CD8-positive, alpha-beta memory T cell (primary cell): Measurements from ENCODE around the gene CD79A. TPM values are rescaled to one million over a fixed set of nuclear protein-coding genes. Genes with fewer than 3 reads are reported as not detected.

Source experiments
- CTCF ChIA-PET: fragments of 350-600 bp; sonication (Branson Sonifier 250); formaldehyde crosslinking; loops from one replicate; lab custom pipeline; 2021; ENCODE audit warnings: antibody characterized with exemption; lab: Charles Lee
- POLR2A ChIA-PET: fragments of 350-600 bp; sonication (Branson Sonifier 250); formaldehyde crosslinking; loops from one replicate; lab custom pipeline; 2021; ENCODE audit warnings: antibody characterized with exemption; lab: Charles Lee
- DNase-seq, 5 donors: peaks; one replicate each; pipeline versions ENCODE4 v3.0.0 to v3.0.0-alpha.2; 2020 to 2022; ENCODE audit warnings: mixed read lengths in 1 of 5
- H3K27ac ChIP-seq: one replicate; pipeline ENCODE4 v1.7.0; 2013; ENCODE audit warnings: low read depth, mild to moderate bottlenecking, low read length, moderate library complexity
- H3K27me3 ChIP-seq: 2 replicates; pipeline ENCODE4 v1.7.0; 2013; ENCODE audit warnings: low read length, mild to moderate bottlenecking; ENCODE audit not compliant: insufficient read depth, poor library complexity, severe bottlenecking
- H3K36me3 ChIP-seq: 2 replicates; pipeline ENCODE4 v1.7.0; 2013; ENCODE audit warnings: mild to moderate bottlenecking, low read length, moderate library complexity; ENCODE audit not compliant: insufficient read depth
- H3K4me1 ChIP-seq: 2 replicates; pipeline ENCODE4 v1.7.0; 2013; ENCODE audit warnings: mild to moderate bottlenecking, low read length, moderate library complexity; ENCODE audit not compliant: insufficient read depth
- H3K4me3 ChIP-seq: 2 replicates; pipeline ENCODE4 v1.7.0; 2013; ENCODE audit warnings: mild to moderate bottlenecking, low read length
- H3K9me3 ChIP-seq: 2 replicates; pipeline ENCODE4 v1.7.0; 2013; ENCODE audit warnings: mild to moderate bottlenecking, low read length
- H3K27ac Mint-ChIP-seq, 8 donors: one replicate each; pipeline ENCODE4 v1.8.0; 2020 to 2021; ENCODE audit warnings: mixed read lengths in 8 of 8, mild to moderate bottlenecking in 6 of 8, inconsistent platforms in 3 of 8, moderate library complexity in 3 of 8
- H3K27me3 Mint-ChIP-seq, 2 donors: one replicate each; pipeline ENCODE4 v1.8.0; 2020 to 2021; ENCODE audit warnings: mixed read lengths in 2 of 2, mild to moderate bottlenecking in 1 of 2, moderate library complexity in 1 of 2
- H3K36me3 Mint-ChIP-seq, 3 donors: one replicate each; pipeline ENCODE4 v1.8.0; 2020 to 2021; ENCODE audit warnings: mixed read lengths in 3 of 3, inconsistent platforms in 1 of 3, mild to moderate bottlenecking in 1 of 3
- H3K4me1 Mint-ChIP-seq, 3 donors: one replicate each; pipeline ENCODE4 v1.8.0; 2020 to 2021; ENCODE audit warnings: mixed read lengths in 3 of 3, inconsistent platforms in 1 of 3, mild to moderate bottlenecking in 1 of 3
- H3K4me3 Mint-ChIP-seq, 7 donors: one replicate each; pipeline ENCODE4 v1.8.0; 2020 to 2021; ENCODE audit warnings: mixed read lengths in 7 of 7, mild to moderate bottlenecking in 6 of 7, moderate library complexity in 4 of 7, inconsistent platforms in 2 of 7
- H3K9me3 Mint-ChIP-seq, 5 donors: one replicate each; pipeline ENCODE4 v1.8.0; 2020 to 2022; ENCODE audit warnings: mixed read lengths in 5 of 5, mild to moderate bottlenecking in 3 of 5, moderate library complexity in 2 of 5, inconsistent platforms in 1 of 5
- polyA plus RNA-seq: library from polyadenylated mRNA; unstranded; fragments of 300-500 nt; fragmentation: Illumina TruSeq; gene quantifications from one replicate; pipeline ENCODE4 v1.2.3, GENCODE V29; 2021
- total RNA-seq, 2 experiments: library from RNA; stranded (reverse); gene quantifications; one replicate each; pipeline ENCODE4 v1.2.3, GENCODE V29; 2021

Gene CD79A
- total and polyA plus RNA-seq, 3 experiments from 2014 or later = 1.3 to 9.4 (median 2.2) TPM

- peaks cover 0 to 2% of the 10 kb centered on the region in 2 donors for H3K27me3 Mint-ChIP-seq
- H3K36me3 Mint-ChIP-seq = peaks cover 8 to 85% (median 32%) of the 10 kb centered on the region in 3 donors
- ChIA-PET CTCF (interaction anchor here (0.9 to 7.6 kb wide), 7 partner anchors 15 to 44 kb away, joined by 3 to 53 read pairs (median 3); no protein-coding TSS in a partner anchor), POLR2A (interaction anchor here (0.5 to 1.8 kb wide), 7 partner anchors 8 to 126 kb away, joined by 3 to 8 read pairs (median 5); no protein-coding TSS in a partner anchor)
- no peak for DNase-seq
- peaks cover 70% of the 10 kb centered on the region for H3K36me3 ChIP-seq
- H3K27ac Mint-ChIP-seq = peak overlapping the region in 2 of 8 donors; percentile 19 to 33
- no peaks in the 10 kb centered on the region for H3K27me3 ChIP-seq
- peaks cover 19% of the 10 kb centered on the region for H3K4me1 ChIP-seq
- H3K4me1 Mint-ChIP-seq = peaks cover 32 to 69% (median 51%) of the 10 kb centered on the region in 3 donors
- no peak overlapping the region for H3K4me3 ChIP-seq
- H3K9me3 Mint-ChIP-seq = no peaks in the 10 kb centered on the region
- no peaks in the 10 kb centered on the region for H3K9me3 ChIP-seq
- H3K4me3 Mint-ChIP-seq = no peak overlapping the region
- no peak overlapping the region for H3K27ac ChIP-seq
These were observed 26.3 kb downstream of the CD79A start for GRCh38 chr19:41903193-41903953.

GRCh38 chr19:41904118-41904870 lies 27.2 kb downstream of the CD79A start:
- Mint-ChIP-seq H3K27me3 (peaks cover 0 to 2% of the 10 kb centered on the region in 2 donors), H3K36me3 (peaks cover 8 to 83% (median 26%) of the 10 kb centered on the region in 3 donors), H3K4me1 (peaks cover 27 to 67% (median 41%) of the 10 kb centered on the region in 3 donors), H3K9me3 (no peaks in the 10 kb centered on the region), H3K27ac (peak overlapping the region in 3 of 8 donors; percentile 33 to 83 (median 64)), H3K4me3 (peak overlapping the region in 1 of 7 donors; percentile 26)
- H3K4me1 ChIP-seq = peaks cover 16% of the 10 kb centered on the region
- DNase-seq = no peak
- H3K36me3 ChIP-seq = peaks cover 67% of the 10 kb centered on the region
- POLR2A ChIA-PET = interaction anchor here (1.7 to 4.7 kb wide), 3 partner anchors 14 to 40 kb away, joined by 5 to 36 read pairs (median 8); no protein-coding TSS in a partner anchor
- CTCF ChIA-PET = interaction anchor here (1.4 to 7.6 kb wide), 4 partner anchors 9 to 47 kb away, joined by 3 to 53 read pairs (median 8); no protein-coding TSS in a partner anchor
- no peaks in the 10 kb centered on the region for H3K9me3 ChIP-seq
- H3K4me3 ChIP-seq = no peak overlapping the region
- no peaks in the 10 kb centered on the region for H3K27me3 ChIP-seq
- H3K27ac ChIP-seq = no peak overlapping the region

GRCh38 chr19:41905273-41906002 lies 28.4 kb downstream of the CD79A start:
- peaks cover 0 to 2% of the 10 kb centered on the region in 2 donors for H3K27me3 Mint-ChIP-seq

GRCh38 chr19:41906271-41906670 lies 29.2 kb downstream of the CD79A start:
- Mint-ChIP-seq H3K27ac (peak overlapping the region in 6 of 8 donors; percentile 9 to 56 (median 30)), H3K36me3 (peaks cover 8 to 69% (median 20%) of the 10 kb centered on the region in 3 donors)
- POLR2A ChIA-PET = interaction anchor here (0.9 to 4.7 kb wide), 3 partner anchors 16 to 36 kb away, joined by 3 to 36 read pairs (median 8); no protein-coding TSS in a partner anchor

More at GRCh38 chr19:41905273-41906002, 28.4 kb downstream of the CD79A start:
- Histone ChIP-seq H3K36me3 (peaks cover 58% of the 10 kb centered on the region), H3K4me1 (peaks cover 12% of the 10 kb centered on the region), H3K27me3 (no peaks in the 10 kb centered on the region), H3K27ac (no peak overlapping the region), H3K9me3 (no peaks in the 10 kb centered on the region), H3K4me3 (no peak overlapping the region)
- Mint-ChIP-seq H3K4me1 (peaks cover 32 to 66% (median 33%) of the 10 kb centered on the region in 3 donors), H3K4me3 (no peak overlapping the region), H3K27ac (peak overlapping the region in 5 of 8 donors; percentile 12 to 40 (median 28)), H3K9me3 (no peaks in the 10 kb centered on the region), H3K36me3 (peaks cover 8 to 74% (median 21%) of the 10 kb centered on the region in 3 donors)
- no peak for DNase-seq
- CTCF ChIA-PET = interaction anchor here (0.9 to 7.6 kb wide), 5 partner anchors 10 to 46 kb away, joined by 3 to 53 read pairs (median 6); partner anchors contain the start of gene RPS19
- POLR2A ChIA-PET = interaction anchor here (0.9 to 4.7 kb wide), 3 partner anchors 15 to 35 kb away, joined by 3 to 36 read pairs (median 8); no protein-coding TSS in a partner anchor

GRCh38 chr19:41906916-41907680 lies 30.0 kb downstream of the CD79A start:
- H3K27ac Mint-ChIP-seq = peak overlapping the region in 5 of 8 donors; percentile 39 to 70 (median 60)
- H3K36me3 ChIP-seq = peaks cover 46% of the 10 kb centered on the region
- H3K36me3 Mint-ChIP-seq = peaks cover 8 to 61% (median 19%) of the 10 kb centered on the region in 3 donors
- no peak overlapping the region for H3K4me3 ChIP-seq
- H3K4me3 Mint-ChIP-seq = no peak overlapping the region
- peaks cover 27% of the 10 kb centered on the region for H3K4me1 ChIP-seq
- H3K4me1 Mint-ChIP-seq = peaks cover 43 to 76% (median 44%) of the 10 kb centered on the region in 3 donors
- POLR2A ChIA-PET = interaction anchor here (0.9 to 4.7 kb wide), 3 partner anchors 17 to 36 kb away, joined by 3 to 36 read pairs (median 8); no protein-coding TSS in a partner anchor
- H3K9me3 ChIP-seq = no peaks in the 10 kb centered on the region
- H3K27ac ChIP-seq = no peak overlapping the region
- no peaks in the 10 kb centered on the region for H3K9me3 Mint-ChIP-seq
- DNase-seq = no peak
- CTCF ChIA-PET = interaction anchor here (2.6 to 7.6 kb wide), 2 partner anchors 18 to 35 kb away, joined by 11 to 53 read pairs; no protein-coding TSS in a partner anchor
- H3K27me3 Mint-ChIP-seq = peaks cover 0 to 6% of the 10 kb centered on the region in 2 donors
- no peaks in the 10 kb centered on the region for H3K27me3 ChIP-seq

More at GRCh38 chr19:41906271-41906670, 29.2 kb downstream of the CD79A start:
- H3K4me1 ChIP-seq = peaks cover 19% of the 10 kb centered on the region
- no peaks in the 10 kb centered on the region for H3K9me3 Mint-ChIP-seq
- H3K27me3 ChIP-seq = no peaks in the 10 kb centered on the region
- no peaks in the 10 kb centered on the region for H3K9me3 ChIP-seq
- H3K4me1 Mint-ChIP-seq = peaks cover 39 to 73% (median 40%) of the 10 kb centered on the region in 3 donors
- peaks cover 0 to 2% of the 10 kb centered on the region in 2 donors for H3K27me3 Mint-ChIP-seq
- H3K27ac ChIP-seq = no peak overlapping the region
- DNase-seq = no peak
- peaks cover 54% of the 10 kb centered on the region for H3K36me3 ChIP-seq
- H3K4me3 ChIP-seq = no peak overlapping the region
- CTCF ChIA-PET = interaction anchor here (0.9 to 7.6 kb wide), 4 partner anchors 17 to 46 kb away, joined by 3 to 53 read pairs (median 8); partner anchors contain the start of gene RPS19
- H3K4me3 Mint-ChIP-seq = peak overlapping the region in 1 of 7 donors; percentile 56

GRCh38 chr19:41907994-41908615 lies 31.0 kb downstream of the CD79A start:
- H3K27me3 Mint-ChIP-seq = peaks cover 0 to 12% of the 10 kb centered on the region in 2 donors
- ChIA-PET CTCF (interaction anchor here (1.1 kb wide), 1 partner anchor 17 kb away, joined by 4 read pairs; no protein-coding TSS in a partner anchor), POLR2A (interaction anchor here (0.9 to 4.7 kb wide), 4 partner anchors 18 to 35 kb away, joined by 3 to 36 read pairs (median 4); no protein-coding TSS in a partner anchor)
- Histone ChIP-seq H3K9me3 (no peaks in the 10 kb centered on the region), H3K36me3 (peaks cover 36% of the 10 kb centered on the region), H3K27me3 (no peaks in the 10 kb centered on the region), H3K27ac (no peak overlapping the region), H3K4me1 (peaks cover 31% of the 10 kb centered on the region), H3K4me3 (no peak overlapping the region)
- H3K4me1 Mint-ChIP-seq = peaks cover 48 to 81% (median 50%) of the 10 kb centered on the region in 3 donors
- H3K36me3 Mint-ChIP-seq = peaks cover 8 to 50% (median 18%) of the 10 kb centered on the region in 3 donors
- DNase-seq = no peak
- peak overlapping the region in 1 of 8 donors; percentile 50 for H3K27ac Mint-ChIP-seq
- H3K9me3 Mint-ChIP-seq = no peaks in the 10 kb centered on the region
- H3K4me3 Mint-ChIP-seq = no peak overlapping the region
